ENCODE data around the gene POLR2A. TPM values are rescaled to one million over a fixed set of nuclear protein-coding genes. Genes with fewer than 3 reads are reported as not detected.

The POLR2A gene
- total and polyA plus RNA-seq, 8 donors, result 8.1 to 750 (median 57.2) TPM

GRCh38 chr17:7439462-7440112 is 44.6 kb upstream of the POLR2A start, which contains the start of gene FGF11:
Gene FGF11, plus strand, starts transcription at chr17:7439512. Its CDS starts 109 bp downstream, at chr17:7439621.
- WGBS, 5 donors, result 0 to 2% (median 2%) methylated on average over 29 to 50 of the region's 50 CpGs
- Histone ChIP-seq H3K4me1 (peaks cover 34 to 68% (median 62%) of the 10 kb centered on the region in 4 donors), H3K27ac (peak within 1 kb of the TSS in 2 of 5 donors; percentile 24 to 29), H3K9me3 (no peaks in the 10 kb centered on the region), H3K4me3 (peak within 1 kb of the TSS; percentile 34 to 62 (median 46)), H3K27me3 (peaks cover 11 to 93% (median 40%) of the 10 kb centered on the region in 3 donors), H3K36me3 (no peaks in the 10 kb centered on the region)
- TF ChIP-seq CTCF (IDR thresholded peaks at IDR 0.05) (no peak), EP300 (IDR thresholded peaks at IDR 0.05) (no peak), POLR2AphosphoS5 (IDR thresholded peaks at IDR 0.05) (no peak), POLR2A (IDR thresholded peaks at IDR 0.05) (no peak)
- DNase-seq, result peak in 1 of 2 donors; percentile 49
- intact Hi-C loops (cut with DNase I; ENCODE audit: low total_unique reads), result loop anchor here (5.0 kb wide), 1 partner anchor 38 kb away; the partner anchor contains the start of gene ZBTB4

GRCh38 chr17:7440113-7440833 is 43.9 kb upstream of the POLR2A start:
- peak overlapping the region; percentile 34 to 44 (median 36) for H3K4me3 ChIP-seq
- H3K36me3 ChIP-seq, result no peaks in the 10 kb centered on the region
- peaks cover 11 to 93% (median 46%) of the 10 kb centered on the region in 3 donors for H3K27me3 ChIP-seq
- no peak overlapping the region for H3K27ac ChIP-seq
- H3K4me1 ChIP-seq, result peaks cover 39 to 68% (median 63%) of the 10 kb centered on the region in 4 donors
- H3K9me3 ChIP-seq, result no peaks in the 10 kb centered on the region
- peak; percentile 72 to 87 for DNase-seq
- WGBS, 5 donors, result 0 to 3% (median 2%) methylated on average over 25 to 46 of the region's 46 CpGs
- TF ChIP-seq CTCF (IDR thresholded peaks at IDR 0.05) (no peak), POLR2A (IDR thresholded peaks at IDR 0.05) (no peak), EP300 (IDR thresholded peaks at IDR 0.05) (no peak), POLR2AphosphoS5 (IDR thresholded peaks at IDR 0.05) (no peak)
- intact Hi-C loops (cut with DNase I; ENCODE audit: low total_unique reads), result no loop called here

GRCh38 chr17:7440834-7441195 is 43.4 kb upstream of the POLR2A start:
- Histone ChIP-seq H3K4me1 (peaks cover 44 to 68% (median 64%) of the 10 kb centered on the region in 4 donors), H3K4me3 (peak overlapping the region in 1 of 4 donors; percentile 44), H3K27ac (no peak overlapping the region), H3K9me3 (no peaks in the 10 kb centered on the region), H3K36me3 (no peaks in the 10 kb centered on the region), H3K27me3 (peaks cover 11 to 93% (median 51%) of the 10 kb centered on the region in 3 donors)
- 8 to 15% (median 12%) methylated on average over 7 to 12 of the region's 12 CpGs for WGBS, 5 donors
- TF ChIP-seq EP300 (IDR thresholded peaks at IDR 0.05) (no peak), POLR2AphosphoS5 (IDR thresholded peaks at IDR 0.05) (no peak), POLR2A (IDR thresholded peaks at IDR 0.05) (no peak), CTCF (IDR thresholded peaks at IDR 0.05) (no peak)
- intact Hi-C loops (cut with DNase I; ENCODE audit: low total_unique reads), result no loop called here
- DNase-seq, result peak in 1 of 2 donors; percentile 73

- DNase-seq, result peak in 1 of 2 donors; percentile 41
- H3K9me3 ChIP-seq, result no peaks in the 10 kb centered on the region
- H3K4me1 ChIP-seq, result peaks cover 42 to 66% (median 61%) of the 10 kb centered on the region in 4 donors
- H3K27me3 ChIP-seq, result peaks cover 11 to 93% (median 53%) of the 10 kb centered on the region in 3 donors
- TF ChIP-seq POLR2AphosphoS5 (IDR thresholded peaks at IDR 0.05), result no peak
- no peak for TF ChIP-seq POLR2A (IDR thresholded peaks at IDR 0.05)
- TF ChIP-seq CTCF (IDR thresholded peaks at IDR 0.05), result no peak
- TF ChIP-seq EP300 (IDR thresholded peaks at IDR 0.05), result no peak
- H3K4me3 ChIP-seq, result no peak overlapping the region
- H3K36me3 ChIP-seq, result no peaks in the 10 kb centered on the region
- no peak overlapping the region for H3K27ac ChIP-seq
- WGBS, 5 donors, result 59 to 80% (median 72%) methylated on average over 7 of the region's 7 CpGs
- intact Hi-C loops (cut with DNase I; ENCODE audit: low total_unique reads), result no loop called here
These were observed 42.9 kb upstream of the POLR2A start for GRCh38 chr17:7441266-7441665.

All from stomach (tissue), 9 donors.